Measurements from ENCODE around the gene ZCCHC2.

DNA sequence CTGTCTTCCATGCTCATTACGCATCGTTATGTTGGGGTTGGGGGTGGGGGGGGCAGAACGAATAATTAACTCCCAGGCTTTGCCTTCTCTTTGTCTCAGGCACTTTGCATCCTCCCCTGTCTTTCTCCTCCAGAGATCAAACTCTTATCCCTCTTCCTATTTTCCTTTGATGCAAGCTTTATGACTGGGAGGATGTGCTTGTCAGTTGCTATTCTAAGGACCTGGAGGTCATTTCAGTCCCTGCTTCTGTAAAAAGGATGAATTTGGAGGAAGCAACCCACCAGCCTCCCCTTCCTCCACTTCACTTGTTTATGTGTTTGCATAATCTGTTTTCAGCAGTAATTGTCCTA, 87.5 kb downstream of the ZCCHC2 start:
- TF ChIP-seq, protein P1, sequence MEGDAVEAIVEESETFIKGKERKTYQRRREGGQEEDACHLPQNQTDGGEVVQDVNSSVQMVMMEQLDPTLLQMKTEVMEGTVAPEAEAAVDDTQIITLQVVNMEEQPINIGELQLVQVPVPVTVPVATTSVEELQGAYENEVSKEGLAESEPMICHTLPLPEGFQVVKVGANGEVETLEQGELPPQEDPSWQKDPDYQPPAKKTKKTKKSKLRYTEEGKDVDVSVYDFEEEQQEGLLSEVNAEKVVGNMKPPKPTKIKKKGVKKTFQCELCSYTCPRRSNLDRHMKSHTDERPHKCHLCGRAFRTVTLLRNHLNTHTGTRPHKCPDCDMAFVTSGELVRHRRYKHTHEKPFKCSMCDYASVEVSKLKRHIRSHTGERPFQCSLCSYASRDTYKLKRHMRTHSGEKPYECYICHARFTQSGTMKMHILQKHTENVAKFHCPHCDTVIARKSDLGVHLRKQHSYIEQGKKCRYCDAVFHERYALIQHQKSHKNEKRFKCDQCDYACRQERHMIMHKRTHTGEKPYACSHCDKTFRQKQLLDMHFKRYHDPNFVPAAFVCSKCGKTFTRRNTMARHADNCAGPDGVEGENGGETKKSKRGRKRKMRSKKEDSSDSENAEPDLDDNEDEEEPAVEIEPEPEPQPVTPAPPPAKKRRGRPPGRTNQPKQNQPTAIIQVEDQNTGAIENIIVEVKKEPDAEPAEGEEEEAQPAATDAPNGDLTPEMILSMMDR (IDR thresholded peaks at IDR 0.05 in 8 of 11, conservative IDR thresholded peaks at IDR 0.05 in 3 of 11) = no peak
- TF ChIP-seq POLR2A (IDR thresholded peaks at IDR 0.05) = no peak
- TF ChIP-seq POLR2AphosphoS5 (IDR thresholded peaks at IDR 0.05) = no peak
